H54 (cell line): ENCODE measurements around the gene CRY1.
"Not testable (repeated sequence)": the region's sequence is repeated elsewhere in the genome, so short reads cannot be mapped to it uniquely, and the experiment has no call there.

ENCODE experiments used
- DNase-seq: peaks from one replicate; pipeline ENCODE4 v3.0.0; 2011; ENCODE audit warnings: low spot score, mixed read lengths; ENCODE audit not compliant: insufficient read length
- FAIRE-seq: peaks from 3 replicates; lab custom pipeline; 2011; peaks lifted over from hg19 to GRCh38; lab: Jason Lieb, UNC
- POLR2A ChIP-seq: IDR thresholded peaks from 2 replicates; pipeline ENCODE4 v1.6.1; 2011; ENCODE audit warnings: low read depth, mild to moderate bottlenecking, low read length

CRY1 gene

DNA sequence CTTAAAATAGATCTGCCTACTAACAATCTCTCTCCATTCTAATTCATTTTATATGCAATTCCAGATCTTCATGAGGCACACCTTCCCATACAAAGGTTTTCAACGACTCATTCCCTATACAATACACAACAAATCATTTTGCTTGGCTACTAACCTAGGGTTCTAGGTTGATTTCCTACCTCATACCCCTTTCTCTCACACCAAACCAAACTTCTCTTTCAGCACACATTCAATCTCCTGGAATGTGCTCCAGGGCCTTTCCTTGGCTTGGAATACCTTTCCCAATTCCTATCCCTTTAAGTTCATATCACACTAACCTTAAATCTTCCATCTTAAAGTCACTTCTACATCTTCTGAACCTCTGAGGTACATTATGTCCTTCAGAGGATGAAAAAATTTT lies 67.7 kb downstream of the CRY1 start:
- TF ChIP-seq POLR2A: no peak
- FAIRE-seq (no peak), DNase-seq (no peak)

- FAIRE-seq (no peak), DNase-seq (no peak)
- TF ChIP-seq POLR2A: no peak
Measured at GRCh38 chr12:107019546-107019945, 73.8 kb downstream of the CRY1 start.

DNA sequence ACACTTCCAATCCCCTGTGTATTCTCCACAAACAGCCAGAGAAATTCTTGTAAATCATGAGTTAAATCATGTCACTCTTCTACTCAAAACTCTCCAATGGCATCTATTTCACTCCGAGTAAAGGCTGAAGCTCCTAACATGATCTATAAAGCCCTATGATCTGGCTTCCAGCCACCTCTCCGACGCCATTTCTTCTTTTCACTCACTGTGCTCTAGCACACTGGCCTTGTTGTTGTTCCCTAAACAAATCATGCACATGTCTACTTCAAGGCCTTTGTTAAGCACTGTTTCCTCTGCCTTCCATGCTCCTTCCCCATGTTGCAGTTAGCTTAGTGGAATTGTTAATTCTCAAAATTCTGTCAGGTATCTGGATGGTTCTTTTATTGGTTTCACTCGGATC lies 76.3 kb downstream of the CRY1 start:
- DNase-seq (no peak), FAIRE-seq (no peak)
- no peak for TF ChIP-seq POLR2A

DNA sequence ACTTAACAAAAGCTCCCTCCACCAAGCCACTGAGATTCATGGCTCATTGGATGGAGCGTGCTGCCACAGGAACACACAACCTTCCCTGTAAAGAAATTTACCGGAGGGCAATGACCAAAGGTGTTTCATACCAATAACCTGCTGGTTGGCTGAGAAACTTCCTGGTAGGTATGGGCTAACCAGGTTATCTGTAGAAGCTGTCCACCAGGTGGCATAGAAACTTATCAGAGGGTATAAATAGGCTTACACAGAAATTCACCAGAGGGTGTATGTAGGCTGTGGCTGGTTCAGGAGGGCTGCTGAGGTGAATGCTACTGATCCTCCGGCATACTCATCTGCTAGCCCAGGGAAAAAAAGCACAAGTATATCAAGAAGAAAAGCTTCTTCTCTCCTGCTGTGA lies 79.3 kb downstream of the CRY1 start:
- no peak for FAIRE-seq
- no peak for DNase-seq
- TF ChIP-seq POLR2A: no peak

DNA sequence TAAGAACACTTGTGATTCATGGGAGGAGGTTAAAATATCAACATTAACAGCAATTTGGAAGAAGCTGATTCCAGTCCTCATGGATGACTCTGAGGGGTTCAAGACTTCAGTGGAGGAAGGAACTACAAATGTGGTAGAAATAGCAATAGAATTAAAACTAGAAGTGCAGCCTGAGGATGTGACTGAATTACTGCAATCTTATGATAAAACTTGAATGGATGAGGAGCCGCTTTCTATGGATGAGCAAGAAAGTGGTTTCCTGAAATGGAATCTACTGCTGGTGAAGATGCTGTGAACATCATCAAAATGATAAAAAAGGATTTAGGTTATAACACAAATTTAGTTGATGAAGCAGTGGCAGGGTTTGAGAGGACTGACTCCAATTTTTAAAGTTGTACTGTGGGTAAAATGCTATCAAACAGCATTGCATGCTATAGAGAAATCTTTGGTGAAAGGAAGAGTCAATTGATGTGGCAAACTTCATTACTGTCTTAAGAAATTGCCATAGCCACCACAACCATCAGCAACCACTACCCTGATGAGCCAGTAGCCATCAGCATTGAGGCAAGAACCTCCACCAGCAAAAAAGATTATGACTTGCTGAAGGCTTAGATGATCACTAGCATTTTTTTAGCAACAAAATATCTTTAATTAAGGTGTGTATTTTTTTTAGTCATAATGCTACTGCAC lies 80.5 kb downstream of the CRY1 start:
- no peak for TF ChIP-seq POLR2A
- no peak for FAIRE-seq
- no peak for DNase-seq

DNA sequence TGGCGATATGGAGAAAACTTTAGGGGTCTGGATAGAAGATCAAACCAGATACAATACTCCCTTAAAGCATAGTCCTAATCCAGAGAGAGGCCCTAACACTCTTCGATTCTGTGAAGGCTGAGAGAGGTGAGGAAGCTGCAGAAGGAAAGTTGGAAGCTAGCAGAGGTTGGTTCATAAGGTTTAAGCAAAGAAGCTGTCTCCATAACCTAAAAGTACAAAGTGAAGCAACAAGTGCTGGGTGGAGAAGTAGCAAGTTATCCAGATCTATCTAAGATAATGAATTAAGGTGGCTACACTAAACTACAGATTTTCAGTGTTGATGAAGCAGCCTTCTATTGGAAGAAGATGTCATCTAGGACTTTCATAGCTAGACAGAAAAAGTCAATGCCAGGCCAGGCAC lies 81.8 kb downstream of the CRY1 start:
- FAIRE-seq: no peak
- DNase-seq: no peak
- no peak for TF ChIP-seq POLR2A

DNA sequence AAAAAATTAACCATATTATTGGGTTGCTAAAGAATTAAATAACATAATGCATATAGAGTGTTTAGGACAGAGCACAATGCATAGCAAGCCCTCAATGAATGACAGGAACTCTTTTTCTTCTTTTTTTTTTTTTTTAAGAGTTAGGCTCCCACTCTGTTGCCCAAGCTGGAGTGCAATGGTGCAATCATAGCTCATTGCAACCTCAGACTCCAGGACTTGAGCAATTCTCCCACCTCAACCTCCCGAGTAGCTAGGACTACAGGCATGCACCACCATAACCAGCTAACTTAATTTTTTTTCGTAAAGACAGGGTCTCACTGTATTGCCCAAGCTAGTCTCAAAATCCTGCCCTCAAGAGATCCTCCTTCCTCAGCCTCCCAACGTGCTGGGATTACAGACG lies 85.9 kb downstream of the CRY1 start:
- no peak for TF ChIP-seq POLR2A
- FAIRE-seq (no peak), DNase-seq (no peak)

DNA sequence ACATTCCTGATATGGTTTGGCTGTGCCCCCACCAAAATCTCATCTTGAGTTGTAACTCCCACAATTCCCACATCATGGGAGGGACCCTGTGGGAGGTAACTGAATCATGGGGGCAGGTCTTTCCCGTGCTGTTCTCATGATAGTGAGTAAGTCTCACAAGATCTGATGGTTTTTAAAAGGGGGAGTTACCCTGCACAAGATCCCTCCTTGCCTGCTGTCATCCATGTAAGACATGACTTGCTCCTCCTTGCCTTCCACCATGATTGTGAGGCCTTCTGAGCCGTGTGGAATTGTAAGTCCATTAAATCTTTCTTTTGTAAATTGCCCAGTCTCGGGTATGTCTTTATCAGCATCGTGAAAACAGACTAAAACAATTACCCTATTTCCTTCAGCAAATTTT lies 90.7 kb downstream of the CRY1 start:
- FAIRE-seq: not testable (repeated sequence)

DNA sequence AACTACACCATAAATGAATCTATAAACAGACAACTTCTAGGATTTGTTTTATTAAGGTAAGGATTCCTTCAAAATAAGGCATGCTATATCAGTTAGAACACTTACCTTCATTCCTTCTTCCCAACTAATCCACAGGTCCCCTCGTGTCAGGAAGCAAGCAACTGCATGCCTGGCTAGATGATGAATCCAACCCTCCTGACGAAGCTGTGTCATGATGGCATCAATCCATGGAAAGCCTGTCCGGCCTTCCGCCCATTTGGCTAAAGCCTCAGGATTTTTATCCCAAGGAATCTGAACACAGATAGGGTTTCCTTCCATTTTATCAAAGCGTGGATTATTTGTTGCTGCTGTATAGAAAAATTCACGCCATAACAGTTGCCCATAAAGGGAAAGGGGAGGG lies 93.9 kb downstream of the CRY1 start:
- FAIRE-seq (no peak), DNase-seq (no peak)
- TF ChIP-seq POLR2A: no peak

More for the DNA sequence above, 90.7 kb downstream of the CRY1 start:
- DNase-seq: not testable (repeated sequence)

GRCh38 chr12:106997916-106998315 lies 95.4 kb downstream of the CRY1 start:
- DNase-seq: no peak
- FAIRE-seq: no peak
- TF ChIP-seq POLR2A: no peak

DNA sequence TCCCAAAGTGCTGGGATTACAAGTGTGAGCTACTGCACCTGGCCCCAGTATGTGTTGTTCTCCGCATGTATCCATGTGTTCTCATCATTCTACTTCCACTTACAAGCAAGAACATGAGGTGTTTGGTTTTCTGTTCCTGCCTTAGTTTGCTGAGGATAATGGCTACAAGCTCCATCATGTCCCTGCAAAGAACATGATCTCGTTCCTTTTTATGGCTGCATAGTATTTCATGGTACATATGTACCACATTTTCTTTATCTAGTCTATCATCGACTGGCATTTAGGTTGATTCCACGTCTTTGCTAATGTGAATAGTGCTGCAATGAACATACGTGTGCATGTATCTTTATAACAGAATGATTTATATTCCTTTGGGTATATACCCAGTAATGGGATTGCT lies 97.2 kb downstream of the CRY1 start:
- not testable (repeated sequence) for FAIRE-seq, DNase-seq

GRCh38 chr12:106994579-106995220 lies 98.6 kb downstream of the CRY1 start:
- FAIRE-seq (no peak), DNase-seq (no peak)
- no peak for TF ChIP-seq POLR2A

DNA sequence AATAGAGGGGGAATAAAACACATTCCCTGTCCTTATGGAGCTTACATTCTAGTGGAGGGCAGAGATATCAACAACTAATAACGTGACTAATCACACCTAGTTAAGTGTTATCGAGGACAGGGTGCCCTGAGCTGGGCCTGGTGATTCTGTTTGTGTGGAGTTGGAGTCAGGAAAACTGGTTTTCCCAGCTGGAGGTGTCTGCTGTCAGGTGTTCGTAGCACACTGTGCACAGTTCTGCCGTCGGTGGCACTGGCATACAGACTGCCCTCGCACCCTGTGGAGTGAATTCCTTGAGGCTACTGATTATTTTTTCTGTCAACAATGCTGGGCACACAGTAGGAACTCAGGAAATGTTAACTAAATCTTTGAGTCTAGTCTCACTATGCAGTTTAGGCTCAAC lies 105.5 kb downstream of the CRY1 start:
- DNase-seq (no peak), FAIRE-seq (no peak)
- no peak for TF ChIP-seq POLR2A

- TF ChIP-seq POLR2A: peak; percentile 65
- DNase-seq (peak; percentile 86), FAIRE-seq (peak; percentile 82)
Measured at GRCh38 chr12:106986625-106987389, 106.5 kb downstream of the CRY1 start, which contains the start of gene MTERF2. Gene MTERF2 (minus strand): TSS chr12:106987146. CDS start chr12:106978714, 8,432 bp downstream.
